Ureter (tissue), 1 donor: ENCODE measurements around the gene AGPS. TPM values are rescaled to one million over a fixed set of nuclear protein-coding genes. Genes with fewer than 3 reads are reported as not detected.
"Not testable (repeated sequence)": the region's sequence is repeated elsewhere in the genome, so short reads cannot be mapped to it uniquely, and the experiment has no call there.

Source experiments
- DNase-seq: peaks from one replicate; pipeline ENCODE4 v3.0.0-alpha.2; 2020; ENCODE audit warnings: low spot score
- total RNA-seq: library from RNA; stranded (reverse); gene quantifications from one replicate; pipeline ENCODE4 v1.2.4, GENCODE V29; 2023
- donor health status: DM: yes; HTN: yes; CAD: no.

AGPS gene
- total RNA-seq, 1 donor from 2014 or later: 38.7 TPM

DNA sequence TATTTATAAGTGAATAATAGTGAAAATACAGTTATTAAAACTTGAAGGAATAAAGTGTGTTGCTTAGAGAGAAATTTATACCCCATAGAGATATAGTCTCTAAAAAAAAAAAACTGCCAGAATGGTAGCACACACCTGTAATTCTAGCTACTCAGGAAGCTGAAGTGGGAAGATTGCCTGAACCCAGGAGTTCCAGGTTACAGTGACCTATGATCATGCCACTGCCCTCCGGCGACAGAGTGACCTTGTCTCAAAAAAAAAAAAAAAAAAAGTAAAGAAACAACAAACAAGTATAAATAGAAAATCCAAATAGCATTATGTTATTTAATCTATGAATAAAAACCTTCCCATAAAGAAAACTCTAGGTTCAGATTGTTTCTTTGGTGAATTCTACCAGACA, 7.4 kb upstream of the AGPS start:
- no peak for DNase-seq

DNA sequence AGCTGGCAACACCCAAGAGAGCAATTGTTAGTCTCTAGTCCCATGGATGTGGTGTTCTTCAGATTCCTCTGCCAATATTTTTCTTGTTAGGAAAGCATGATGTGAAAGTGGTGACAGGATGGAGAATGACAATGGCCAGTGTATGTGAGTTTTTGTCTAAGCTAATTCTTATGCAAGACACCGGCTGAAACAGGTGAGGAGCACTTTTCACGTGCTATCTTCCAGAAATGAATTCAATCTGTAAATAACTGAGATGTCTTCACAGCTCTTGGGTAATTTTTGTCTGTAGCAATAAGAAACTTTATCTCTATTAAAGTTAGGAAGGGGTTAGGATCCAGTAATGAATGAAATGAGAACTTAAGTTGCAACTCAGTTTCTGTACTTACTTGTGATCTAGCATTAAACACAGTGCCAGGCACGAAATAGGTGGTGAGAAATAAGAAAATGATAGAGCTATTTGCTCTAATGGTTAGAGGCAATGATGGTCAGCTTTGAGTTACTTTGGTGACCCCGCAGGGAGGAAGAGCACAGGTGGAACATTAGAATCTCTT, 676 bp upstream of the AGPS start:
- DNase-seq: no peak

GRCh38 chr2:177393203-177393755, 706 bp downstream of the AGPS start:
- DNase-seq: no peak

DNA sequence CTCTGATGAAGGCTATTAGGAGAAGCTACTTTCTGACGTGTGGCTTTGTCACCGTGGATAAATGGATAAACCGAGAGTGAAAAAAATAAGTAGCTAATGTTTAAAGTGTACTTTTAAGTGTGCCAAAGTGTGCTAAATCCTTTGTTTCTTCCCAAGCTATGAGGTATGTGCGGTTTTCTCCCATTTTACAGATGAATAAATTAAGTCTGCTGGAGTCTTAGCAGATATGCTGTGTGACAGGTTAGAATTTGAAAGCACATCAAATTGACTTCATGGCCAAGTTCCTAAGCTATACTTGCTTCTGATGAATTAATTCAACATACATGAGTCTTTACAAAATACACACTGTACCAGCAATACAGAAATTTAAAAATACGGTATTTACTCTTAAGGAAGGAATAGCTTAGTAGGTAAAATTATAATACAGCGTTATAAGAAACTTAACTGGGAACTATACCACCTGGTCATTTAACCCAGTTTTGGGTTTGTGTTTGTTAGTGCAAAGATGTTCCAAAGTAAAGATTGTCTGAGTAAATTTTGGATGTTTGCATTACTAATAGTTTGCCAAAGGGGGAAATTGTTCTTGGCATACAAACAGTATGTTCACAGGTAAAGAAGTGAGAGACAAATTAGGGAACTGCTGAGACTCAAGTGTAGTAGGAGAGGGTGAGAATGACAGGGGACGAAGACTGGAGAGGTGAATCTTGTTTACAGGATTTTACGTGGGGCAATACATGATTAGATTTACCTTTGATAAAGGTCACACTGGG, 1.4 kb downstream of the AGPS start:
- no peak for DNase-seq

DNA sequence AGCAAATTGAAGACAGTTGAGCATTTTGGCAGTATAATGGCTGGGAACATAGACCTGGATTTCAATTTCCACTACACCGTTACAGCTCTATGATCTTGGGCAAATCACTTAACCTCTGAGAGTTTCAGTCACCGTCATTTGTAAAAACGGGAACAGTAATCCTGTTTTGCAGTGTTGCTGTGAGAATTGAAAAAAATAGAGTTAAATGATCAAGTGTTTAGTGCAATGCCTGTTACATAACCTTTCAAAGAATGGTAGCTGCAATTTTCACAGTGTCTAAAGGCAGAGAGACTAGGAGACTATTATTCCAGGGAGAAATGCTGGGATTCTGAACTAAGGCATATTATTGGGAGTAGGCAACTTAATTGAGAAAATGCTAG, 2.0 kb downstream of the AGPS start:
- DNase-seq: no peak

GRCh38 chr2:177395351-177396065, 2.9 kb downstream of the AGPS start:
- no peak for DNase-seq

DNA sequence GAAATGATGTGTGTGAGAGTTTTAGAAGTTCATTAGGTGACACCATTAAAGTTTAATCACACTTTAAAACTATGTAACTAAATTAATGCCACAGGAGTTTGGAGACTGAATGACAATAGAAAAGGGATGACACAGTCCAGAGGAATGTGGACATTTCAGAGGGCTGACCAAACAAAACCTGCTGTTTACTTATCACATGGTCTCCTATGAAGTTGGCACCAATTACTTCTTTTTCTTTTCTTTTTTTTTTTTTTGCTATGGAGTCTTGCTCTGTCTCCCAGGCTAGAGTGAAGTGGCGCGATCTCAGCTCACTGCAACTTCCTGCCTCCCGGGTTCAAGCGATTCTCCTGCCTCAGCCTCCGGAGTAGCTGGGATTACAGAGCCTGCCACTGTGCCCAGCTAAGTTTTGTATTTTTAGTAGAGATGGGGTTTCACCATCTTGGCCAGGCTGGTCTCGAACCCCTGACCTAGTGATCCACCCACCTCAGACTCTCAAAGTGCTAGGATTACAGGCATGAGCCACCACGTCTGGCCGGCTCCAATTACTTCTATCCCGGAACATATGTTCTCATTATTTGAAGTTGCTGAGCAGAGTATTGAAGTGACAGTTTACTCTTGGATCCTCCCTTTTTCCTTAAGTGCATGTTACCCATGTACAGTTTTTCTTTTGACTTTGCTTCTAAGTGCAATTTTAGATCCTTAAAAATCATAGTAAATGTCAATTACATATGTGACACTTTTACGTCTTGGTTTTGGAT, 4.3 kb downstream of the AGPS start:
- DNase-seq: no peak

- DNase-seq: no peak
These were observed 5.1 kb downstream of the AGPS start for GRCh38 chr2:177397481-177398289.

DNA sequence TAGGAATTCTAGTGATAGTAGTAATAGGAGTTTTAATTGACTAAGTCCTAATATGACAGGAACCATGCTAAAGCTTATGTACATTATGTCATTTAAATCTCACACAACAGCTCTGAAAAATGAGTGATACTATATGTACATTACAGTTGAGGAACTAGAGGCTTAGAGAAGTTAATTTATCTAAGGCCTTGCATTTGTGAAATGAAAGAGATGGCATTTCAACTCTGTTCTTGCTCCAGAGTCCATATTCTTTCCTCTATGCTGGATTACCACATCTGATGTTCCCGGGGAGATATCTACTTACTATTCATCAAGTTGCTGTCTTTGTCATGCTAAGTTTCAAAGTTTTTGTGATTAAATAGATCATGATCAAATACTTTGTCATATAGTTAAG, 5.7 kb downstream of the AGPS start:
- DNase-seq: no peak

GRCh38 chr2:177398791-177399190, 6.2 kb downstream of the AGPS start:
- no peak for DNase-seq

DNA sequence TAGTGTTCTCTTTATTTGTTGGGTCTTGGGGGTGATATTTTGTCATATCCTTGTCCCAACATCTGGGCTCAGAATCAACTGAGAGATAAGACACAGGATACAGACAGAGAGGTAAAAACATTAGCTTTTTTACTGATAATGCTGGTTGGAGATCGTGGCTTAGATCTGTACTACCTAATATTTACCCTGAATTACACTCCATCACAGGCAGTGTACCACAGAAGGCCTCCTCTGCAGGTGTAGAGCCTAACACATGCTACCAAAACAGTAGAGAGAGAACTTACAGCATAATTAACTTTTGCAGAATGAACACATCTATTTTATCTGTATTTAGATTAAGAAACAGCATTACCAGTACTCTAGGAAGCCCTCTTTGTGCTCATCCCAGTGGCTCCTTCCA, 6.8 kb downstream of the AGPS start:
- DNase-seq: no peak

GRCh38 chr2:177400337-177400923, 7.9 kb downstream of the AGPS start:
- DNase-seq: no peak

DNA sequence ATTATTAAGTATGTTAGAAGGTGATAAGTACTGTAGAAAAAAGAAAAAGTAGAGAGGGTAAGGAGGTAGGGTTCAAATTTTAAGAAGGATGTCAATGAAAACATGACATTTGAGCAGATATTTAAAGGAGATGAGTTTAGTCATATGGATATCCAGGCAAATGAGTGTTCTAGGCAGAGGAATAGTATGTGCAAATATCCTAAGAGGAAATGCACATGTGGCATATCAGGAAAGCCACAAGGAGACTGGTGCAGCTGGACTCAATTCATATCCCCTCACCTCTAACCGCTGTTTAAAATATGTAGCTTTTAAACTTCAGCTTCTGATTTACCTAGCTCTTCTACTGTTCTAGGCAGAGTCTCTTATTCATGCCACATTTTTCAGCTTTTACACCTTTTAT, 9.5 kb downstream of the AGPS start:
- no peak for DNase-seq

DNA sequence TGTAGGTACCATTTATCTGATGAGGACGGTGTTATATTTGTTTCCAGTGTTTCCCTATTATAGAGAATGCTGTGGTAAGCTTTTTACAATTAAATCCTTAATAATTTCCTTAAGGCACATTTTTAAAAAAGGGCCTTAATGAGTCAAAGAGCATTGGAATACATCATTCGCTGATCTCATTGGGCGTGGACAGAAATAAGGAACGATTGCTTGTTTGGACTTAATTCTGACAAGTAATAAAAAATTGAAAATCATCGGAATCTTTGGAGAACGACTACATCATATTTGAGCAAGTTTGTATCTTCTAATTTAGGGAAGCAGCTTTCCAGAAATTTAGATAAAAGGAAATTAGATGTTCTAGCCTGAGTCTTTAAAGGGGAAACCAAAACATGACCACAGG, 11.3 kb downstream of the AGPS start:
- no peak for DNase-seq

- DNase-seq: no peak
These were observed 11.7 kb downstream of the AGPS start for GRCh38 chr2:177404243-177404642.

DNA sequence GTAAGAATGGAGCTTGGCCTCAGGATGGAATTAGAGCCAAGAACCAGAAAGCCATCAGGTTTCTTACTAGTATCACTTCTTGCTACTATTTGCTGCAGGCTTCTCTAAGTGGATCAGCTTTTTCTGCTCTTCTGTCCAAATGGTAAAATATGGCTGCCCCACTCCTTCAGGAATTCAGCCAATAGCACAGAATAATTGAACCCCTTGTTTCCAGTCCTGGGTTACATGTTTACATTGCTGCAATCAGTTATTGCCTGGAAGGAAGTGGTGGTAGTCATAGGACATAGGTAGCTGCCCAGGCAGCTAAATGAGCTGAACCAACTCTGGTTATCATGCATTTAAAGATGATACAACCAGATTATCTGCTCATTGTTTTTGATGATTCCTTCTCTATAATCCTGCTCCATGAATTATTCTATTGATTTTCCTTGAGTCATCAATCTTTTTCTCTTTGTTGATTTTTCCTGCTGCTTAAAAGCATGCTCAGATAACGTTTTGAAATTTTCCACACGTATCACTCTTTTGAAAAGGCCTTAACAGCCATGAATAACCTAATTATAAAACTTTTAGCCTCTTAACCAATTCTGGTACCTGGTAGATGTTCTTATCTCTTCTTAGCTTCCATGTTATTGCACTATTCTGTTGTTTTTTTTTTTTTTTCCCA, 12.6 kb downstream of the AGPS start:
- DNase-seq: no peak

- DNase-seq: no peak
These were observed 13.6 kb downstream of the AGPS start for GRCh38 chr2:177406182-177406581.

DNA sequence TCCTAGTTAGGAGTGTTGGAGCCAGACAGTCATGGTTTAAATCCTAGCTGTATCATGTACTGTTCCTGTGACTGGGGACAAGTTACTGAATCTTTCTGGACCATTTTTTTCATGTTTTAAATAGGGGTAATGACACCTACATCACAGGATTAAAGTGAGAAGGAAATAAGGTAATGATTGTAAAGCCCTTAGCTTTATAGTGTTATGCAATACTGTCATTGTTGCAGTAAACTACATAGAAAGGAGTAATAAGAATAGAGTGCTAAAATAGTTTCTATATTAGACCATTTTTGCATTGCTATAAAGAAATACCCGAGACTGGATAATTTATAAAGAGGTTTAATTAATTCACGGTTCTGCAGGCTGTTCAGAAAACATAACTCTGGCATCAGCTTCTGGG, 14.5 kb downstream of the AGPS start:
- DNase-seq: no peak

DNA sequence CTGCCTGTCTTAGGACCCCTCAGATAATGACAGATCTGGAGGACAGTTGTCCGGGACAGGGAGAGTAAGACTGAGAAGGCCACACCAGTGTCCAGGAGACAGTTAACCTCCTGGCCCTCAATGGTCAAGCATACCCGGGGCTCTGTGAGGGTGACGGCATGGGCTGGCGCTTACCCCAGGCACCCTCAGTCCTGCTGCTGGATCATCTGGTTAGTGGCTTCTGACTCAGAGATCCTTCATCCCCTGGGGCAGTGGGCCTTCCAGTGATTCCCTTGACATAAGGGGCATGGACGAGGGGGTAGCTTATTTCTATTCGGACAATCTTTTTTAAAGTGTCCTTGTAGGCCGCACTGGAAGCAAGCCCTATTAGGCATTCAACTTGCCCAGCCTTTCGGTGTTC, 18.1 kb downstream of the AGPS start:
- not testable (repeated sequence) for DNase-seq

DNA sequence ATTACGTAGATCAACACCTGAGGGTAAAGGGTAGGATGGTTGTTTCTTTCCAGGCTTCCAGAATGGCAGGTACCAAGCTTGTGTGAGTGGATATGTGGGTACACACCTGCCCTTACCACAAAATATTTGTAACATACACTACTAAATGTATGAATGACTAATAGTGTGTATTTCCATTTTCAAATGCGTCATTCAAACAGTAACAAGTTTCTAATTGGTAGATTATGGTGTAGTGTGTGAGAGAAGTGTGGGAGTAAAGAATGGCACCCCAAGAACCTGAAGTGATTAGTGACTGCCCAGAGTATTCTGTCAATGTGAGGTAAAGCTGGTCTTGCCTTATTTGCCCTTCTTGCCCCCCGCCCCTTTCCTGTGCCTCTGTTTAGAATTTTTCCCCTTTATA, 21.1 kb downstream of the AGPS start:
- no peak for DNase-seq
